ENCODE results near the gene HOXB2. TPM values are rescaled to one million over a fixed set of nuclear protein-coding genes. Genes with fewer than 3 reads are reported as not detected.

Gene HOXB2
- total RNA-seq, 2 experiments from 2014 or later: not detected

GRCh38 chr17:48579471-48579759 is 34.5 kb upstream of the HOXB2 start:
- Histone ChIP-seq H3K4me2 (ENCODE audit: low read length) (peak overlapping the region; percentile 85), H2AFZ (ENCODE audit: low read length) (no peak overlapping the region), H3K27ac (ENCODE audit: low read depth, low read length, poor library complexity, severe bottlenecking) (no peak overlapping the region), H3K4me3 (ENCODE audit: low read depth, low read length, poor library complexity, severe bottlenecking) (peak overlapping the region; percentile 85), H3K36me3 (ENCODE audit: insufficient read depth, low read length) (peaks cover 5% of the 10 kb centered on the region; the same call in 1 of the 2 replicates), H3K4me1 (ENCODE audit: insufficient read depth, low read length, poor library complexity, severe bottlenecking) (peaks cover 19% of the 10 kb centered on the region), H3K9me2 (ENCODE audit: insufficient read depth, low read length) (no peaks in the 10 kb centered on the region), H3K79me2 (ENCODE audit: insufficient read depth, low read depth, low read length) (peaks cover 6% of the 10 kb centered on the region; the same call in 1 of the 2 replicates), H3K9me3 (ENCODE audit: low read length) (no peaks in the 10 kb centered on the region), H4K20me1 (ENCODE audit: insufficient read depth, low read length) (no peaks in the 10 kb centered on the region)
- intact Hi-C loops (cut with micrococcal nuclease; ENCODE audit: unreplicated experiment): no loop called here
- CTCF ChIA-PET (ENCODE audit: unreplicated experiment): no interaction called here
- POLR2A ChIA-PET: no interaction called here
- no peak for DNase-seq (ENCODE audit: low spot score)
- TF ChIP-seq EZH2phosphoT487 (IDR thresholded peaks at IDR 0.05; ENCODE audit: borderline replicate concordance, low read depth, low read length): no peak
- no TSS peak for BruUV-seq (replicated peaks)

GRCh38 chr17:48578616-48579470 is 33.9 kb upstream of the HOXB2 start:
- POLR2A ChIA-PET: no interaction called here
- CTCF ChIA-PET (ENCODE audit: unreplicated experiment): no interaction called here
- Histone ChIP-seq H2AFZ (ENCODE audit: low read length) (peak overlapping the region; percentile 70), H3K9me3 (ENCODE audit: low read length) (no peaks in the 10 kb centered on the region), H3K4me3 (ENCODE audit: low read depth, low read length, poor library complexity, severe bottlenecking) (peak overlapping the region; percentile 85), H3K36me3 (ENCODE audit: insufficient read depth, low read length) (peaks cover 5% of the 10 kb centered on the region; the same call in 1 of the 2 replicates), H3K4me1 (ENCODE audit: insufficient read depth, low read length, poor library complexity, severe bottlenecking) (peaks cover 19% of the 10 kb centered on the region), H4K20me1 (ENCODE audit: insufficient read depth, low read length) (no peaks in the 10 kb centered on the region), H3K9me2 (ENCODE audit: insufficient read depth, low read length) (no peaks in the 10 kb centered on the region), H3K79me2 (ENCODE audit: insufficient read depth, low read depth, low read length) (peaks cover 6% of the 10 kb centered on the region; the same call in 1 of the 2 replicates), H3K27ac (ENCODE audit: low read depth, low read length, poor library complexity, severe bottlenecking) (peak overlapping the region; percentile 5), H3K4me2 (ENCODE audit: low read length) (peak overlapping the region; percentile 85)
- intact Hi-C loops (cut with micrococcal nuclease; ENCODE audit: unreplicated experiment): no loop called here
- BruUV-seq (replicated peaks): TSS peak; percentile 86
- TF ChIP-seq CTCF (conservative IDR thresholded peaks at IDR 0.05; ENCODE audit: low read length): no peak
- no peak for TF ChIP-seq EZH2phosphoT487 (IDR thresholded peaks at IDR 0.05; ENCODE audit: borderline replicate concordance, low read depth, low read length)
- DNase-seq (ENCODE audit: low spot score): no peak

- H2AFZ ChIP-seq (ENCODE audit: low read length): peak within 1 kb of the TSS; percentile 70
- ChIA-PET POLR2A (no interaction called here), CTCF (ENCODE audit: unreplicated experiment) (no interaction called here)
- peaks cover 5% of the 10 kb centered on the region; the same call in 1 of the 2 replicates for H3K36me3 ChIP-seq (ENCODE audit: insufficient read depth, low read length)
- H3K9me2 ChIP-seq (ENCODE audit: insufficient read depth, low read length): no peaks in the 10 kb centered on the region
- H3K27ac ChIP-seq (ENCODE audit: low read depth, low read length, poor library complexity, severe bottlenecking): peak within 1 kb of the TSS; percentile 44
- DNase-seq (ENCODE audit: low spot score): peak; percentile 85
- intact Hi-C loops (cut with micrococcal nuclease; ENCODE audit: unreplicated experiment): no loop called here
- H4K20me1 ChIP-seq (ENCODE audit: insufficient read depth, low read length): no peaks in the 10 kb centered on the region
- peaks cover 19% of the 10 kb centered on the region for H3K4me1 ChIP-seq (ENCODE audit: insufficient read depth, low read length, poor library complexity, severe bottlenecking)
- peak within 1 kb of the TSS; percentile 85 for H3K4me2 ChIP-seq (ENCODE audit: low read length)
- TF ChIP-seq CTCF (conservative IDR thresholded peaks at IDR 0.05; ENCODE audit: low read length) (no peak), EZH2phosphoT487 (IDR thresholded peaks at IDR 0.05; ENCODE audit: borderline replicate concordance, low read depth, low read length) (no peak)
- BruUV-seq (replicated peaks): no TSS peak
- H3K4me3 ChIP-seq (ENCODE audit: low read depth, low read length, poor library complexity, severe bottlenecking): peak within 1 kb of the TSS; percentile 85
- no peaks in the 10 kb centered on the region for H3K9me3 ChIP-seq (ENCODE audit: low read length)
- H3K79me2 ChIP-seq (ENCODE audit: insufficient read depth, low read depth, low read length): peaks cover 6% of the 10 kb centered on the region; the same call in 1 of the 2 replicates
Observed at GRCh38 chr17:48577946-48578615, 33.2 kb upstream of the HOXB2 start, which contains the start of gene HOXB4. Gene HOXB4 (minus strand): TSS chr17:48578350. CDS start chr17:48578319, 31 bp downstream.
